Measurements from ENCODE around the gene HSPG2. TPM values are rescaled to one million over a fixed set of nuclear protein-coding genes. Genes with fewer than 3 reads are reported as not detected.
"Not testable (repeated sequence)": the region's sequence is repeated elsewhere in the genome, so short reads cannot be mapped to it uniquely, and the experiment has no call there.

HSPG2 gene
- total and polyA plus RNA-seq, 4 experiments from 2014 or later, result 1.2 TPM; not detected in 2

- Histone ChIP-seq H3K9me3 (ENCODE audit: control insufficient read depth in 1 of 2, low read length in 2 of 2) (no peaks in the 10 kb centered on the region), H3K27me3 (ENCODE audit: insufficient read depth, low read length) (no peaks in the 10 kb centered on the region), H3K4me3 (ENCODE audit: low read length in 2 of 2) (no peak overlapping the region), H3K4me1 (ENCODE audit: insufficient read depth, low read length) (no peaks in the 10 kb centered on the region), H3K27ac (ENCODE audit: low read depth, low read length) (no peak overlapping the region), H3K36me3 (ENCODE audit: insufficient read depth, low read length) (no peaks in the 10 kb centered on the region)
- Mint-ChIP-seq H3K4me1 (no peaks in the 10 kb centered on the region), H3K27ac (no peak overlapping the region), H3K9me3 (peaks cover 0 to 1% (median 0%) of the 10 kb centered on the region in 8 donors), H3K27me3 (peaks cover 0 to 2% of the 10 kb centered on the region in 2 donors), H3K36me3 (no peaks in the 10 kb centered on the region), H3K4me3 (no peak overlapping the region)
- intact Hi-C loops (cut with micrococcal nuclease), result no loop called here
- ChIA-PET POLR2A (ENCODE audit: partially characterized antibody) (no interaction called here), CTCF (ENCODE audit: partially characterized antibody) (no interaction called here)
- no peak for DNase-seq
Measured at GRCh38 chr1:21922090-21923013, 14.8 kb downstream of the HSPG2 start.

- intact Hi-C loops (cut with micrococcal nuclease), result no loop called here
- DNase-seq, result no peak
- Mint-ChIP-seq H3K27ac (no peak overlapping the region), H3K4me3 (no peak overlapping the region), H3K36me3 (no peaks in the 10 kb centered on the region), H3K9me3 (peaks cover 0 to 1% (median 0%) of the 10 kb centered on the region in 8 donors), H3K4me1 (no peaks in the 10 kb centered on the region), H3K27me3 (peaks cover 0 to 2% of the 10 kb centered on the region in 2 donors)
- no peaks in the 10 kb centered on the region for H3K9me3 ChIP-seq (ENCODE audit: control insufficient read depth in 1 of 2, low read length in 2 of 2)
- H3K36me3 ChIP-seq (ENCODE audit: insufficient read depth, low read length), result no peaks in the 10 kb centered on the region
- no peak overlapping the region for H3K4me3 ChIP-seq (ENCODE audit: low read length in 2 of 2)
- ChIA-PET CTCF (ENCODE audit: partially characterized antibody) (no interaction called here), POLR2A (ENCODE audit: partially characterized antibody) (no interaction called here)
- no peaks in the 10 kb centered on the region for H3K27me3 ChIP-seq (ENCODE audit: insufficient read depth, low read length)
- no peaks in the 10 kb centered on the region for H3K4me1 ChIP-seq (ENCODE audit: insufficient read depth, low read length)
- no peak overlapping the region for H3K27ac ChIP-seq (ENCODE audit: low read depth, low read length)
Measured at GRCh38 chr1:21921100-21921875, 15.8 kb downstream of the HSPG2 start.

DNA sequence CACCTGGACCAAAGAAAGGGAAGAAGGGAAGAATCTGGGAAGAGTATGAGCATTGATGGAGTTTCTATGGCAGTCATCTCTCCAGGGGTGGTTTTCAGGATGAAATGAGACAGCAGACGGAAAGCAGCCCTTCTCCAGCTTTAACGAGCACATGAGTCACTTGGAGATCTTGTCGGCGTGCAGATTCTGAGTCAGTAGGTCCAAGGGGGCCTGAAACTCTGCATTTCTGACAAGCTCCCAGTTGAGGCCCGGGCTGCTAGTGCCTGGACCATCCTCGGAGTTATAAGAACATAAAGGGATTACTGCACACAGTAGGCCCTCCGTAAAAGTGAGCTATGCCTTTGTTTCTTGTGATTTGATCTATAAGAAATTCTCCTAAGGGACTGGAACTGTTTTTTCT is 17.6 kb downstream of the HSPG2 start:
- no peak overlapping the region for H3K4me3 ChIP-seq (ENCODE audit: low read length in 2 of 2)
- no peaks in the 10 kb centered on the region for H3K4me1 ChIP-seq (ENCODE audit: insufficient read depth, low read length)
- H3K27ac ChIP-seq (ENCODE audit: low read depth, low read length), result no peak overlapping the region
- H3K36me3 ChIP-seq (ENCODE audit: insufficient read depth, low read length), result no peaks in the 10 kb centered on the region
- Mint-ChIP-seq H3K27me3 (peaks cover 0 to 2% of the 10 kb centered on the region in 2 donors), H3K4me1 (no peaks in the 10 kb centered on the region), H3K27ac (no peak overlapping the region), H3K9me3 (no peaks in the 10 kb centered on the region), H3K36me3 (no peaks in the 10 kb centered on the region), H3K4me3 (no peak overlapping the region)
- ChIA-PET POLR2A (ENCODE audit: partially characterized antibody) (no interaction called here), CTCF (ENCODE audit: partially characterized antibody) (no interaction called here)
- no peak for DNase-seq
- intact Hi-C loops (cut with micrococcal nuclease), result no loop called here
- H3K27me3 ChIP-seq (ENCODE audit: insufficient read depth, low read length), result no peaks in the 10 kb centered on the region
- H3K9me3 ChIP-seq (ENCODE audit: control insufficient read depth in 1 of 2, low read length in 2 of 2), result no peaks in the 10 kb centered on the region

DNA sequence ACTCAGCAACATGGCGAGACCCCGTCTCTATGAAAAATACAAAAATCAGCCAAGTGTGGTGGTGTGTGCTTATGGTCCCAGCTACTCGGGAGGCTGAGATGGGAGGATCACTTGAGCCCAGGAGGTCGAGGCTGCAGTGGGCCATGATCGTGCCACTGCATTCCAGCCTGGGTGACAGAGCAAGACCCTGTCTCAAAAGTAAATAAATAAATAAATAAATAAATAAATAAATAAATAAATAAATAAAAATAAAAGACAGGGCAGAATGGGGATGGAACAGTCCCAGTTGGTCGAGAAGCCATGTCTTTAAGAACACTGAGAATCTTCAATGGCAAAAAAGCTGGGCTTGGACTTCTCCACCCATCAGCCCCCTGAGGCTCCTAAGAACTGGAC is 19.9 kb downstream of the HSPG2 start:
- H3K27me3 ChIP-seq (ENCODE audit: insufficient read depth, low read length); intact Hi-C loops (cut with micrococcal nuclease); H3K27ac Mint-ChIP-seq; H3K27ac ChIP-seq (ENCODE audit: low read depth, low read length); H3K4me3 ChIP-seq (ENCODE audit: low read length in 2 of 2); H3K4me1 ChIP-seq (ENCODE audit: insufficient read depth, low read length); H3K27me3 Mint-ChIP-seq; H3K4me3 Mint-ChIP-seq; H3K9me3 ChIP-seq (ENCODE audit: control insufficient read depth in 1 of 2, low read length in 2 of 2); H3K36me3 ChIP-seq (ENCODE audit: insufficient read depth, low read length); CTCF ChIA-PET (ENCODE audit: partially characterized antibody); POLR2A ChIA-PET (ENCODE audit: partially characterized antibody); DNase-seq; H3K9me3 Mint-ChIP-seq; H3K36me3 Mint-ChIP-seq; H3K4me1 Mint-ChIP-seq: not testable (repeated sequence)

GRCh38 chr1:21916447-21917238 is 20.5 kb downstream of the HSPG2 start:
- H3K27ac ChIP-seq (ENCODE audit: low read depth, low read length), result no peak overlapping the region
- Mint-ChIP-seq H3K4me3 (no peak overlapping the region), H3K9me3 (no peaks in the 10 kb centered on the region), H3K36me3 (no peaks in the 10 kb centered on the region), H3K4me1 (no peaks in the 10 kb centered on the region), H3K27ac (no peak overlapping the region), H3K27me3 (peaks cover 0 to 2% of the 10 kb centered on the region in 2 donors)
- no peak for DNase-seq
- no peaks in the 10 kb centered on the region for H3K9me3 ChIP-seq (ENCODE audit: control insufficient read depth in 1 of 2, low read length in 2 of 2)
- H3K4me3 ChIP-seq (ENCODE audit: low read length in 2 of 2), result no peak overlapping the region
- ChIA-PET CTCF (ENCODE audit: partially characterized antibody) (no interaction called here), POLR2A (ENCODE audit: partially characterized antibody) (no interaction called here)
- H3K36me3 ChIP-seq (ENCODE audit: insufficient read depth, low read length), result no peaks in the 10 kb centered on the region
- no peaks in the 10 kb centered on the region for H3K27me3 ChIP-seq (ENCODE audit: insufficient read depth, low read length)
- H3K4me1 ChIP-seq (ENCODE audit: insufficient read depth, low read length), result no peaks in the 10 kb centered on the region
- intact Hi-C loops (cut with micrococcal nuclease), result no loop called here

- no peaks in the 10 kb centered on the region for H3K36me3 Mint-ChIP-seq
- Histone ChIP-seq H3K4me1 (ENCODE audit: insufficient read depth, low read length) (no peaks in the 10 kb centered on the region), H3K27ac (ENCODE audit: low read depth, low read length) (no peak overlapping the region), H3K9me3 (ENCODE audit: control insufficient read depth in 1 of 2, low read length in 2 of 2) (no peaks in the 10 kb centered on the region), H3K4me3 (ENCODE audit: low read length in 2 of 2) (no peak overlapping the region), H3K36me3 (ENCODE audit: insufficient read depth, low read length) (no peaks in the 10 kb centered on the region), H3K27me3 (ENCODE audit: insufficient read depth, low read length) (no peaks in the 10 kb centered on the region)
- no peak overlapping the region for H3K4me3 Mint-ChIP-seq
- ChIA-PET POLR2A (ENCODE audit: partially characterized antibody) (no interaction called here), CTCF (ENCODE audit: partially characterized antibody) (no interaction called here)
- no peak overlapping the region for H3K27ac Mint-ChIP-seq
- H3K9me3 Mint-ChIP-seq, result no peaks in the 10 kb centered on the region
- no peaks in the 10 kb centered on the region for H3K4me1 Mint-ChIP-seq
- DNase-seq, result no peak
- intact Hi-C loops (cut with micrococcal nuclease), result no loop called here
- H3K27me3 Mint-ChIP-seq, result no peaks in the 10 kb centered on the region
Measured at GRCh38 chr1:21914880-21915640, 22.1 kb downstream of the HSPG2 start.

Measured in CD4-positive, alpha-beta memory T cell (primary cell).